CD4-positive, alpha-beta T cell (primary cell): ENCODE data around the gene TNS1. TPM values are rescaled to one million over a fixed set of nuclear protein-coding genes. Genes with fewer than 3 reads are reported as not detected.

ENCODE experiments used
- ATAC-seq: fragments of 200-7000 bp; cut with Tn5 transposase; one replicate; pipeline ENCODE4 v1.10.0; 2022; ENCODE audit warnings: mild to moderate bottlenecking; ENCODE audit not compliant: poor library complexity
- CTCF ChIA-PET: fragments of 350-600 bp; sonication (Branson Sonifier 250); formaldehyde crosslinking; loops from one replicate; lab custom pipeline; 2021; ENCODE audit warnings: antibody characterized with exemption, inconsistent platforms; lab: Charles Lee
- POLR2A ChIA-PET: fragments of 350-600 bp; sonication (Branson Sonifier 250); formaldehyde crosslinking; loops from one replicate; lab custom pipeline; 2021; ENCODE audit warnings: antibody characterized with exemption, inconsistent platforms; lab: Charles Lee
- DNase-seq, 14 experiments: peaks; one replicate each; pipeline ENCODE4 v3.0.0-alpha.2; 2013 to 2020; ENCODE audit warnings: mixed read lengths in 2 of 14
- H3K27ac ChIP-seq, 2 donors: one replicate each; pipeline versions ENCODE4 v1.5.1 to v1.7.0; 2013; ENCODE audit warnings: low read length in 2 of 2, low read depth in 1 of 2, mild to moderate bottlenecking in 1 of 2
- H3K27me3 ChIP-seq, 2 experiments: 1 replicate in 1 of 2; 2 replicates in 1 of 2; pipeline versions ENCODE4 v1.6.1 to v1.7.0; 2013; ENCODE audit warnings: low read length in 2 of 2, control low read depth in 1 of 2, mild to moderate bottlenecking in 1 of 2, moderate library complexity in 1 of 2; ENCODE audit not compliant: insufficient read depth in 2 of 2, control insufficient read depth in 1 of 2
- H3K36me3 ChIP-seq: one replicate; pipeline ENCODE4 v1.6.1; 2013; ENCODE audit warnings: low read length, control low read depth; ENCODE audit not compliant: insufficient read depth
- H3K4me1 ChIP-seq: one replicate; pipeline ENCODE4 v1.6.1; 2013; ENCODE audit warnings: low read length, control low read depth; ENCODE audit not compliant: insufficient read depth
- H3K4me3 ChIP-seq: one replicate; pipeline ENCODE4 v1.5.1; 2013; ENCODE audit warnings: mild to moderate bottlenecking, low read length, moderate library complexity
- H3K9me3 ChIP-seq, 2 experiments: 1 replicate in 1 of 2; 2 replicates in 1 of 2; pipeline versions ENCODE4 v1.6.1 to v1.7.0; 2013; ENCODE audit warnings: low read length in 2 of 2, mild to moderate bottlenecking in 2 of 2, control low read depth in 1 of 2, moderate library complexity in 1 of 2; ENCODE audit not compliant: control insufficient read depth in 1 of 2, insufficient read depth in 1 of 2
- H3K27ac Mint-ChIP-seq: one replicate; pipeline ENCODE4 v1.8.0; 2020; ENCODE audit warnings: mixed read lengths
- H3K27me3 Mint-ChIP-seq: one replicate; pipeline ENCODE4 v1.8.0; 2021; ENCODE audit warnings: mixed read lengths
- H3K36me3 Mint-ChIP-seq: one replicate; pipeline ENCODE4 v1.8.0; 2021; ENCODE audit warnings: low read depth, mixed read lengths
- H3K4me1 Mint-ChIP-seq: one replicate; pipeline ENCODE4 v1.8.0; 2021; ENCODE audit warnings: low read depth, mixed read lengths
- H3K4me3 Mint-ChIP-seq: one replicate; pipeline ENCODE4 v1.8.0; 2020; ENCODE audit warnings: mild to moderate bottlenecking, mixed read lengths
- H3K9me3 Mint-ChIP-seq: one replicate; pipeline ENCODE4 v1.8.0; 2020; ENCODE audit warnings: mixed read lengths
- CTCF ChIP-seq: fragments of 200-600 bp; IDR thresholded peaks from one replicate; pipeline ENCODE4 v1.8.0; 2022; ENCODE audit warnings: antibody characterized with exemption, mild to moderate bottlenecking
- intact Hi-C, 2 experiments: fragments of 100-400 bp; cut with DNase I in 1 of 2; cut with micrococcal nuclease in 1 of 2; formaldehyde crosslinking; loops; one replicate each; pipeline versions ENCODE4 v1.15.1 to v1.9.0; 2023 to 2025; cut with DNase I, micrococcal nuclease
- total RNA-seq, 174 experiments: library from RNA in 2 of 174; stranded (reverse) in 2 of 174; gene quantifications; one replicate each; pipeline ENCODE4 v1.2.3 and lab custom pipeline; 2021 to 2026

TNS1 gene
- total RNA-seq, 2 experiments from 2014 or later: 0.25 to 0.34 TPM

- Histone ChIP-seq H3K36me3 (no peaks in the 10 kb centered on the region), H3K9me3 (no peaks in the 10 kb centered on the region), H3K4me3 (no peak overlapping the region), H3K4me1 (no peaks in the 10 kb centered on the region), H3K27ac (no peak overlapping the region), H3K27me3 (peaks cover 4% of the 10 kb centered on the region in 2 experiments)
- intact Hi-C loops: no loop called here
- no peak for TF ChIP-seq CTCF
- Mint-ChIP-seq H3K36me3 (no peaks in the 10 kb centered on the region), H3K27me3 (peaks cover 36% of the 10 kb centered on the region), H3K4me3 (no peak overlapping the region), H3K27ac (no peak overlapping the region), H3K4me1 (no peaks in the 10 kb centered on the region), H3K9me3 (no peaks in the 10 kb centered on the region)
- ChIA-PET CTCF (no interaction called here), POLR2A (no interaction called here)
- ATAC-seq: no peak
- no peak for DNase-seq
Observed at GRCh38 chr2:217939629-217940245, 63.1 kb downstream of the TNS1 start.

- POLR2A ChIA-PET: no interaction called here
- no peaks in the 10 kb centered on the region for H3K36me3 Mint-ChIP-seq
Observed at GRCh38 chr2:217939220-217939619, 63.6 kb downstream of the TNS1 start.

GRCh38 chr2:217938036-217938435 is 64.8 kb downstream of the TNS1 start:
- H3K4me3 Mint-ChIP-seq: no peak overlapping the region

More at GRCh38 chr2:217939220-217939619, 63.6 kb downstream of the TNS1 start:
- DNase-seq (no peak), ATAC-seq (no peak)
- Mint-ChIP-seq H3K4me3 (no peak overlapping the region), H3K4me1 (no peaks in the 10 kb centered on the region), H3K27ac (no peak overlapping the region), H3K9me3 (no peaks in the 10 kb centered on the region), H3K27me3 (peaks cover 31% of the 10 kb centered on the region)
- CTCF ChIA-PET: no interaction called here
- TF ChIP-seq CTCF: no peak
- Histone ChIP-seq H3K9me3 (no peaks in the 10 kb centered on the region), H3K36me3 (no peaks in the 10 kb centered on the region), H3K27me3 (peaks cover 4% of the 10 kb centered on the region in 2 experiments), H3K27ac (no peak overlapping the region), H3K4me3 (no peak overlapping the region), H3K4me1 (no peaks in the 10 kb centered on the region)
- intact Hi-C loops: no loop called here

More at GRCh38 chr2:217938036-217938435, 64.8 kb downstream of the TNS1 start:
- TF ChIP-seq CTCF: no peak
- Mint-ChIP-seq H3K9me3 (no peaks in the 10 kb centered on the region), H3K36me3 (no peaks in the 10 kb centered on the region), H3K4me1 (no peaks in the 10 kb centered on the region), H3K27ac (no peak overlapping the region), H3K27me3 (peaks cover 22% of the 10 kb centered on the region)
- ATAC-seq (no peak), DNase-seq (no peak)
- Histone ChIP-seq H3K36me3 (no peaks in the 10 kb centered on the region), H3K27me3 (peaks cover 0 to 4% of the 10 kb centered on the region in 2 experiments), H3K9me3 (no peaks in the 10 kb centered on the region), H3K4me1 (peaks cover 3% of the 10 kb centered on the region), H3K27ac (no peak overlapping the region), H3K4me3 (no peak overlapping the region)
- intact Hi-C loops: no loop called here
- ChIA-PET CTCF (no interaction called here), POLR2A (no interaction called here)
